ENCODE results near the gene RBP4.
"Not testable (repeated sequence)": the region's sequence is repeated elsewhere in the genome, so short reads cannot be mapped to it uniquely, and the experiment has no call there.

RBP4 gene

GRCh38 chr10:93565446-93565845, 35.6 kb downstream of the RBP4 start:
- DNase-seq = peak; percentile 73

- DNase-seq = no peak
These were observed 40.5 kb downstream of the RBP4 start for GRCh38 chr10:93560541-93560940.

- DNase-seq = no peak
These were observed 41.5 kb downstream of the RBP4 start for GRCh38 chr10:93559490-93559889.

- peak; percentile 87 for DNase-seq
These were observed 46.1 kb downstream of the RBP4 start for GRCh38 chr10:93554760-93555432.

- no peak for DNase-seq
These were observed 46.7 kb downstream of the RBP4 start for GRCh38 chr10:93554316-93554663.

- DNase-seq = no peak
These were observed 47.3 kb downstream of the RBP4 start for GRCh38 chr10:93553482-93554315.

- no peak for DNase-seq
These were observed 48.3 kb downstream of the RBP4 start for GRCh38 chr10:93552780-93553179.

- DNase-seq = no peak
These were observed 50.4 kb downstream of the RBP4 start for GRCh38 chr10:93550606-93551005.

- no peak for DNase-seq
These were observed 52.5 kb downstream of the RBP4 start for GRCh38 chr10:93548376-93549071.

- DNase-seq = no peak
These were observed 53.5 kb downstream of the RBP4 start for GRCh38 chr10:93547522-93547921.

GRCh38 chr10:93546995-93547394, 54.0 kb downstream of the RBP4 start:
- not testable (repeated sequence) for DNase-seq

GRCh38 chr10:93542358-93542791, 58.7 kb downstream of the RBP4 start:
- no peak for DNase-seq

All from suppressor macrophage treated with lipopolysaccharide for 4 hours (primary cell).